DND-41 (cell line): ENCODE data around the gene EOLA2.
"Not testable (repeated sequence)": the region's sequence is repeated elsewhere in the genome, so short reads cannot be mapped to it uniquely, and the experiment has no call there.

Experiments used
- ATAC-seq: fragments of 200-7000 bp; cut with Tn5 transposase; 3 replicates; pipeline ENCODE4 v1.9.1; 2021; ENCODE audit warnings: low read depth; ENCODE audit not compliant: insufficient read depth
- DNase-seq: peaks from one replicate; pipeline ENCODE4 v3.0.0-alpha.2; 2020
- H2AFZ ChIP-seq: 2 replicates; pipeline ENCODE4 v1.6.0; 2012; ENCODE audit warnings: low read depth, low read length
- H3K27ac ChIP-seq: 2 replicates; pipeline ENCODE4 v1.5.1; 2012; ENCODE audit warnings: low read length, inconsistent platforms
- H3K27me3 ChIP-seq: fragments of 200-600 bp; sonication (generic); 2 replicates; pipeline ENCODE4 v1.6.0; 2012; ENCODE audit warnings: low read length, mild to moderate bottlenecking, inconsistent platforms; ENCODE audit not compliant: insufficient read depth, poor library complexity
- H3K36me3 ChIP-seq: 2 replicates; pipeline ENCODE4 v1.5.1; 2012; ENCODE audit warnings: low read length, inconsistent platforms; ENCODE audit not compliant: insufficient read depth
- H3K4me1 ChIP-seq: 2 replicates; pipeline ENCODE4 v1.5.1; 2012; ENCODE audit warnings: mild to moderate bottlenecking, low read length; ENCODE audit not compliant: insufficient read depth
- H3K4me2 ChIP-seq: 2 replicates; pipeline ENCODE4 v1.6.0; 2012; ENCODE audit warnings: mild to moderate bottlenecking, moderate library complexity, low read length, inconsistent platforms; ENCODE audit not compliant: insufficient read depth
- H3K4me3 ChIP-seq, 2 experiments: fragments of 200-600 bp in 1 of 2; shearing (Covaris generic) in 1 of 2; 2 replicates each; pipeline ENCODE4 v1.5.1; 2012 to 2016; ENCODE audit warnings: inconsistent platforms in 2 of 2, low read length in 2 of 2, mild to moderate bottlenecking in 2 of 2, low read depth in 1 of 2, moderate library complexity in 1 of 2
- H3K79me2 ChIP-seq: 2 replicates; pipeline ENCODE4 v1.6.0; 2012; ENCODE audit warnings: low read length, inconsistent platforms; ENCODE audit not compliant: insufficient read depth
- H3K9ac ChIP-seq: 2 replicates; pipeline ENCODE4 v1.6.0; 2012; ENCODE audit warnings: low read depth, mild to moderate bottlenecking, inconsistent platforms, low read length, moderate library complexity
- H3K9me3 ChIP-seq: 2 replicates; pipeline ENCODE4 v1.5.1; 2012; ENCODE audit warnings: low read length, moderate library complexity, mild to moderate bottlenecking, inconsistent platforms; ENCODE audit not compliant: insufficient read depth, severe bottlenecking
- H4K20me1 ChIP-seq: 2 replicates; pipeline ENCODE4 v1.6.0; 2012; ENCODE audit warnings: low read length; ENCODE audit not compliant: insufficient read depth
- EZH2 ChIP-seq: IDR thresholded peaks from 3 replicates; pipeline ENCODE4 v1.6.1; 2012; ENCODE audit warnings: borderline replicate concordance, low read depth, mild to moderate bottlenecking, moderate library complexity, low read length, inconsistent platforms; ENCODE audit not compliant: severe bottlenecking
- TF ChIP-seq, protein P1 (sequence below): IDR thresholded peaks from 2 replicates; pipeline ENCODE4 v1.5.1; 2012; ENCODE audit warnings: borderline replicate concordance, low read length, moderate library complexity, mild to moderate bottlenecking; ENCODE audit not compliant: poor library complexity, severe bottlenecking; ENCODE audit errors: extremely low read depth

The EOLA2 gene

DNA sequence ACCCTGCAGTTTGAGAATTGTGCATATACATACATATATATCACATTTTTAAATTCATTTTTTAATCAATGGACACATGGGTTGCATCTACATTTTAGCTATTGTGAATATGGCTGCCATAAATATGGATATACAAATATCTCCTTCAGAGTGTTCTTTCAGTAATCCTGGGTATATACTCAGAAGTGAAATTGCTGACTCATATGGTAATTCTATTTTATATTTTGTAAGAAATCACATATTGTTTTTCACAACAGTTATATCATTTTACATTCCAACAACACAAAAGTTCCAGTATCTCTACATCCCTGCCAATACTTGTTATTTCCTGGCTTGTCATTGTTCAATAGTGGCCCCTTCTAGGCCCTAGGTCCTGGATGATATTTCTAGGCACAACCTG, 29.6 kb downstream of the EOLA2 start:
- H3K79me2 ChIP-seq: no peaks in the 10 kb centered on the region
- TF ChIP-seq, protein P1, sequence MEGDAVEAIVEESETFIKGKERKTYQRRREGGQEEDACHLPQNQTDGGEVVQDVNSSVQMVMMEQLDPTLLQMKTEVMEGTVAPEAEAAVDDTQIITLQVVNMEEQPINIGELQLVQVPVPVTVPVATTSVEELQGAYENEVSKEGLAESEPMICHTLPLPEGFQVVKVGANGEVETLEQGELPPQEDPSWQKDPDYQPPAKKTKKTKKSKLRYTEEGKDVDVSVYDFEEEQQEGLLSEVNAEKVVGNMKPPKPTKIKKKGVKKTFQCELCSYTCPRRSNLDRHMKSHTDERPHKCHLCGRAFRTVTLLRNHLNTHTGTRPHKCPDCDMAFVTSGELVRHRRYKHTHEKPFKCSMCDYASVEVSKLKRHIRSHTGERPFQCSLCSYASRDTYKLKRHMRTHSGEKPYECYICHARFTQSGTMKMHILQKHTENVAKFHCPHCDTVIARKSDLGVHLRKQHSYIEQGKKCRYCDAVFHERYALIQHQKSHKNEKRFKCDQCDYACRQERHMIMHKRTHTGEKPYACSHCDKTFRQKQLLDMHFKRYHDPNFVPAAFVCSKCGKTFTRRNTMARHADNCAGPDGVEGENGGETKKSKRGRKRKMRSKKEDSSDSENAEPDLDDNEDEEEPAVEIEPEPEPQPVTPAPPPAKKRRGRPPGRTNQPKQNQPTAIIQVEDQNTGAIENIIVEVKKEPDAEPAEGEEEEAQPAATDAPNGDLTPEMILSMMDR: no peak
- no peak for TF ChIP-seq EZH2
- no peaks in the 10 kb centered on the region for H3K4me1 ChIP-seq
- no peak overlapping the region for H3K4me2 ChIP-seq
- H3K4me3 ChIP-seq: no peak overlapping the region
- H3K27me3 ChIP-seq: no peaks in the 10 kb centered on the region
- no peak overlapping the region for H3K9ac ChIP-seq
- H4K20me1 ChIP-seq: no peaks in the 10 kb centered on the region
- H2AFZ ChIP-seq: no peak overlapping the region
- H3K36me3 ChIP-seq: no peaks in the 10 kb centered on the region
- H3K27ac ChIP-seq: no peak overlapping the region
- DNase-seq (no peak), ATAC-seq (no peak)
- H3K9me3 ChIP-seq: no peaks in the 10 kb centered on the region

DNA sequence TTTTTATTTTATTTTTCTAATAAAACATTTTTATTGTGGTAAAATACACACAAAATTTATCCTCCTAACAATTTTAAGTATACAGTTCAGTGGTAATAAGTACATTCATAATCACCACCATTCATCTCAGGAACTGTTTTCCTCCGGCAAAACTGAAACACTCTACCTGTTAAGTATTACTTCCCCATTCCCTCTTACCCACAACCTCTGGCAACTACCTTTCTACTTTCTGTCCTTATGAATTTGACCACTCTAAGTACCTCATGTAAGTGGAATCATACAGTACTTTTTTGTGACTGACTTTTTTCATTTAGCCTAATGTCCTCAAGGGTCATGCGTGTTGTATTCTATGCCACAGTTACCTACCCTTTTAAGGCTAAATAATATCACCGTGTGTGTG, 30.0 kb downstream of the EOLA2 start:
- H3K79me2 ChIP-seq: no peaks in the 10 kb centered on the region
- H3K27me3 ChIP-seq: no peaks in the 10 kb centered on the region
- no peak for TF ChIP-seq EZH2
- ATAC-seq: no peak
- H3K27ac ChIP-seq: no peak overlapping the region
- no peaks in the 10 kb centered on the region for H3K9me3 ChIP-seq
- H4K20me1 ChIP-seq: no peaks in the 10 kb centered on the region
- no peaks in the 10 kb centered on the region for H3K4me1 ChIP-seq
- no peak for DNase-seq
- H3K36me3 ChIP-seq: no peaks in the 10 kb centered on the region
- H3K4me3 ChIP-seq: no peak overlapping the region
- no peak overlapping the region for H3K9ac ChIP-seq
- no peak overlapping the region for H3K4me2 ChIP-seq
- H2AFZ ChIP-seq: no peak overlapping the region

DNA sequence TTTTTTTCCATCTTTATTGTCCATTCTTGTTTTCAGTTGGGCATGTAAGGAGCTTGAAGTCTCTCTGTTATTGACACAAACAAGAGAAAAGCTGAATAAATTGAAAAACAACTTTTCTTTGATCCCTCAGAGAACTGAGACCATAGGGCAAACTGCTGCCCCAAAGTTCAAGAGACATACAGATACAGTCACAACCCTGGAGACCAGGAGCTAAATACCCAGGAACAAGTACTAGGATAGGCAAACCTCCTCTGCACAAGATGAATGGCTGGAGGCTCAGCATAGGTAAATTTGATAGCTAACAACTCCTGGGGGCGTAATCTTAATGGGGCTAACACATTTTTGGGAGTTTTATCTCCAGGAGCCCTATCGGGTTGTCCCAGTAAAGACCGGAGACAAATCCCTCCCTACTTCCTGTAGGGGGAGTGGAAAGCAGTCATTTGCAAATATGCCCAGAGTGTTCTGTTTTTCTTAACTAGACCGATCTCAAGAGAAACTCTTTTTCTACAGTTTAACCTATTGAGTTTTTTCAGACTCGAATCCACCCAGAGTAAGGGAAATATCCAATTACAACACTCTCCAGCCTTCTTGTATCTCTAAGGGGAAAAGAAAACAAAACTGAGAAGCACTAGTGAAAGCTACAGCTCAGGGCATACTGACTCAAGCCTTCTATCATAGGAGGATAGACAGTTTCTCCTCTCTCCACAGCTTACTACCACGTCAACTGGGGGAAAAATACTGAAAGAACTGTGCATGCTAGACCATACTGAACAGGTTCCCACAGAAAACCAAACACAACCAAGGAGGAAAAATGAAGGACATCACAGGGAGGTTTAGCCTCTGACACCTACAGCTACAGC, 34.2 kb downstream of the EOLA2 start:
- no peak for ATAC-seq
- H2AFZ ChIP-seq: peak overlapping the region; percentile 31; the same call in 1 of the 2 replicates

DNA sequence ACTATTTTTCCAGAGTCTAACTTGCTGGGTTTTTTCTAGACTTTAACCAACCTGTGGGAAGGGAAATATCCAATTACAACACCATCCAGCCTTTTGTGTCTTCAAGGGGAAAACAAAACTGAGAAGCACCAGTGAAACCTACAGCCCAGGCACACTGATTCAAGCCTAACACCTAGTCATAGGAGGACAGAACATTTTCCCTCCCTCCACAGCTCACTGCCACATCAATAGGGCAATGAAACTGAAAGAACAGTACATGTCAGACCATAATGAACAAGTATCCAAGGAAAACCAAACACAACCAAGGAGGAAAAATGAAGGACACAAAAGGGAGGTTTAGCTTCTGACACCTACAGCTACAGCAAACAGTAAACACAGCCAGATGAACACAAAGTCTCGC, 39.7 kb downstream of the EOLA2 start:
- Histone ChIP-seq H3K27ac (no peak overlapping the region), H3K79me2 (no peaks in the 10 kb centered on the region), H3K36me3 (no peaks in the 10 kb centered on the region), H3K27me3 (no peaks in the 10 kb centered on the region), H3K4me2 (no peak overlapping the region), H3K4me3 (no peak overlapping the region), H3K9ac (no peak overlapping the region), H4K20me1 (no peaks in the 10 kb centered on the region), H3K4me1 (no peaks in the 10 kb centered on the region), H3K9me3 (no peaks in the 10 kb centered on the region), H2AFZ (no peak overlapping the region)
- DNase-seq (no peak), ATAC-seq (no peak)
- TF ChIP-seq, protein P1: no peak
- TF ChIP-seq EZH2: no peak

More for the DNA sequence above, 34.2 kb downstream of the EOLA2 start:
- Histone ChIP-seq H4K20me1 (no peaks in the 10 kb centered on the region), H3K79me2 (no peaks in the 10 kb centered on the region), H3K9me3 (no peaks in the 10 kb centered on the region), H3K4me1 (no peaks in the 10 kb centered on the region), H3K27ac (no peak overlapping the region), H3K4me3 (no peak overlapping the region), H3K9ac (no peak overlapping the region), H3K27me3 (no peaks in the 10 kb centered on the region), H3K36me3 (no peaks in the 10 kb centered on the region), H3K4me2 (peak overlapping the region; percentile 39; the same call in 1 of the 2 replicates)
- no peak for TF ChIP-seq EZH2
- TF ChIP-seq, protein P1: no peak
- no peak for DNase-seq

DNA sequence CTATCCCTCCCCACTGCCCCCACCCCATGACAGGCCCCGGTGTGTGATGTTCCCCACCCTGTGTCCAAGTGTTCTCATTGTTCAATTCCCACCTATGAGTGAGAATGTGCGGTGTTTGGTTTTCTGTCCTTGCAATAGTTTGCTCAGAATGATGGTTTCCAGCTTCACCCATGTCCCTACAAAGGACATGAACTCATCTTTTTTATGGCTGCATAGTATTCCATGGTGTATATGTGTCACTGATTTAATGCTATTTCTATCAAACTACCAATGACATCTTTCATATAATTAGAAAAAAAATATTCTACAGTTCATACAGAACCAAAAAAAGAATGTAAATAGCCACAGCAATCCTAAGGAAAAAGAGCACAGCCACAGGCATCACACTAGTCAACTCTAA, 47.5 kb downstream of the EOLA2 start:
- not testable (repeated sequence) for ATAC-seq, H3K27ac ChIP-seq, H3K9ac ChIP-seq

More for the DNA sequence above, 47.5 kb downstream of the EOLA2 start:
- DNase-seq, H3K4me3 ChIP-seq, H4K20me1 ChIP-seq, H2AFZ ChIP-seq, H3K79me2 ChIP-seq, H3K27me3 ChIP-seq, H3K36me3 ChIP-seq, H3K4me2 ChIP-seq, H3K4me1 ChIP-seq, H3K9me3 ChIP-seq: not testable (repeated sequence)
